Keratinocyte (primary cell): ENCODE results near the gene MACF1. TPM values are rescaled to one million over a fixed set of nuclear protein-coding genes. Genes with fewer than 3 reads are reported as not detected.
"Not testable (repeated sequence)": the region's sequence is repeated elsewhere in the genome, so short reads cannot be mapped to it uniquely, and the experiment has no call there.

Experiments
- DNase-seq: peaks from one replicate; pipeline ENCODE4 v3.0.0-alpha.2; 2011; ENCODE audit warnings: low read depth, missing footprints, low spot score
- FAIRE-seq: peaks from 2 replicates; lab custom pipeline; 2011; peaks lifted over from hg19 to GRCh38; lab: Jason Lieb, UNC
- H2AFZ ChIP-seq: 2 replicates; pipeline ENCODE4 v1.6.0; 2012; ENCODE audit warnings: low read length, control low read depth, inconsistent platforms; ENCODE audit not compliant: control insufficient read depth
- H3K27ac ChIP-seq: 2 replicates; pipeline ENCODE4 v1.5.1; 2011; ENCODE audit warnings: low read length; ENCODE audit not compliant: control insufficient read depth, insufficient read depth
- H3K27me3 ChIP-seq: 3 replicates; pipeline ENCODE4 v1.6.0; 2011; ENCODE audit warnings: low read length; ENCODE audit not compliant: control insufficient read depth, insufficient read depth; ENCODE audit errors: extremely low read depth
- H3K36me3 ChIP-seq, 2 experiments: 2 replicates in 1 of 2; 3 replicates in 1 of 2; pipeline ENCODE4 v1.5.1; 2011; ENCODE audit warnings: low read length in 2 of 2, mild to moderate bottlenecking in 1 of 2; ENCODE audit not compliant: control insufficient read depth in 2 of 2, insufficient read depth in 2 of 2; ENCODE audit errors: extremely low read depth in 1 of 2
- H3K4me1 ChIP-seq: 3 replicates; pipeline ENCODE4 v1.5.1; 2011; ENCODE audit warnings: low read length; ENCODE audit not compliant: control insufficient read depth, insufficient read depth; ENCODE audit errors: extremely low read depth
- H3K4me2 ChIP-seq: 3 replicates; pipeline ENCODE4 v1.6.0; 2011; ENCODE audit warnings: low read depth, low read length; ENCODE audit not compliant: control insufficient read depth, insufficient read depth; ENCODE audit errors: extremely low read depth
- H3K4me3 ChIP-seq, 3 experiments: fragments of 200-600 bp in 1 of 3; sonication (generic) in 1 of 3; 2 replicates in 2 of 3; 3 replicates in 1 of 3; pipeline ENCODE4 v1.5.1; 2011 to 2016; ENCODE audit warnings: low read length in 3 of 3, mild to moderate bottlenecking in 3 of 3, control low read depth in 2 of 3, inconsistent platforms in 1 of 3, low read depth in 1 of 3, mixed read lengths in 1 of 3, mixed run types in 1 of 3, moderate library complexity in 1 of 3; ENCODE audit not compliant: control insufficient read depth in 2 of 3, insufficient read depth in 2 of 3; ENCODE audit errors: extremely low read depth in 1 of 3
- H3K79me2 ChIP-seq: 2 replicates; pipeline ENCODE4 v1.6.0; 2012; ENCODE audit warnings: low read length; ENCODE audit not compliant: control insufficient read depth, insufficient read depth
- H3K9ac ChIP-seq: 3 replicates; pipeline ENCODE4 v1.6.0; 2011; ENCODE audit warnings: low read length; ENCODE audit not compliant: control insufficient read depth, insufficient read depth; ENCODE audit errors: extremely low read depth
- H3K9me1 ChIP-seq: 3 replicates; pipeline ENCODE4 v1.6.0; 2011; ENCODE audit warnings: low read length; ENCODE audit not compliant: control insufficient read depth, insufficient read depth; ENCODE audit errors: extremely low read depth
- H3K9me3 ChIP-seq: 2 replicates; pipeline ENCODE4 v1.5.1; 2012; ENCODE audit warnings: low read depth, low read length; ENCODE audit not compliant: control insufficient read depth
- H4K20me1 ChIP-seq: 3 replicates; pipeline ENCODE4 v1.6.0; 2011; ENCODE audit warnings: low read length; ENCODE audit not compliant: control insufficient read depth, insufficient read depth; ENCODE audit errors: extremely low read depth
- EZH2 ChIP-seq: IDR thresholded peaks from one replicate; pipeline ENCODE4 v1.6.1; 2012; ENCODE audit warnings: inconsistent platforms, mild to moderate bottlenecking, low read length, moderate library complexity
- dilution Hi-C: fragments of 300-500 bp; cut with MboI; formaldehyde crosslinking; loops from one replicate; pipeline ENCODE4 v1.7.0; 2020; ENCODE audit warnings: low sequenced_read_pairs; ENCODE audit not compliant: extremely low pct_ligation_motif_present
- polyA plus RNA-seq, 5 experiments: library from polyadenylated mRNA; depleted of rRNA in 3 of 5; stranded (reverse) in 3 of 5; stranded (forward) in 1 of 5; unstranded in 1 of 5; fragments of >200 nt; gene quantifications; 1 replicate in 1 of 5; 2 replicates in 3 of 5; 3 replicates in 1 of 5; pipeline versions ENCODE4 v1.2.1 to v1.2.3, GENCODE V29; 2011 to 2012; ENCODE audit warnings: missing spikeins in 2 of 5, low read depth in 1 of 5, low replicate concordance in 1 of 5
- TF ChIP-seq, protein P1 (sequence below), 3 experiments: IDR thresholded peaks in 1 of 3; conservative IDR thresholded peaks in 1 of 3; optimal IDR thresholded peaks in 1 of 3; 2 replicates in 2 of 3; 3 replicates in 1 of 3; pipeline versions ENCODE3 to v1.5.1; 2011; ENCODE audit warnings: low read length in 3 of 3, mild to moderate bottlenecking in 3 of 3, moderate library complexity in 2 of 3, control low read depth in 1 of 3, inconsistent platforms in 1 of 3; ENCODE audit not compliant: insufficient read depth in 2 of 3; ENCODE audit errors: extremely low read depth in 1 of 3

MACF1 gene
- polyA plus RNA-seq, 1 donor (not counting 4 experiments of a cell fraction or from before 2014, with no cell fraction given), result 111 TPM

DNA sequence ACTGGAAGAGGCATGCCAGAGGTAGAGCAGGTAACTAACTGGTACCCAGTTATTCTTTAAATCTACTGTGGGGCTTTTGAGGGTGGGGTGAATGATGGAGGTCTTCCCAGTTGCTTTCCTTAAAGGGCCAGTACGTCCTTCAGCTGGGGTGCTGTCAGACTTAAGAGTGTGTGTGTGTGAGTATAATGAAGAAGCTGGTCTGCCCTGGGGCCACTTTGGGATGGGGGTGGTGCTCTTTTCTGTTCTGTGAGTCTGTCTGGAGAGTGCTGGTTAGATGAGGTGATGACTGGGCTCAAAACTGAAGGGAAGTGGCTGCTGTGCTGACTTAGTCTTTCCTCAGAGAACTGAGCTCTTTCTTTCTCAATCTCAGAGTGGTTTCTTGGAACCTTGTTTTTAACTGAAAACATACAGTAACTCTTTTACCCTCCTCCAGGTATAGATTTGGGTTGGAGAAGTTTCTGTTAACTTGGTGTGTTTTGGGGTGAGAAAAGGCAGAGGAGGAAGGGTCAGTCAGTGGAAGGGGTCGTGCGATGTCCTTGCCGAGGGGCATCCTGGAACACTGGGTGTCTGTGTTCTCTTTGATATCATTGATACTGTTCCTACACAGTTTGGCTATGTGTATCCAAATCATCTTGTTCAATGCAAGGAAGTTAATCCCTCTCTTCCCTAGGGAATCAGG is 746 bp downstream of the MACF1 start:
- peak; percentile 58 for FAIRE-seq
- no peaks in the 10 kb centered on the region for H3K27me3 ChIP-seq
- H4K20me1 ChIP-seq, result peaks cover 12% of the 10 kb centered on the region
- H3K27ac ChIP-seq, result peak overlapping the region; percentile 38
- H3K36me3 ChIP-seq, result peaks cover 0 to 4% of the 10 kb centered on the region in 2 experiments
- TF ChIP-seq, protein P1, sequence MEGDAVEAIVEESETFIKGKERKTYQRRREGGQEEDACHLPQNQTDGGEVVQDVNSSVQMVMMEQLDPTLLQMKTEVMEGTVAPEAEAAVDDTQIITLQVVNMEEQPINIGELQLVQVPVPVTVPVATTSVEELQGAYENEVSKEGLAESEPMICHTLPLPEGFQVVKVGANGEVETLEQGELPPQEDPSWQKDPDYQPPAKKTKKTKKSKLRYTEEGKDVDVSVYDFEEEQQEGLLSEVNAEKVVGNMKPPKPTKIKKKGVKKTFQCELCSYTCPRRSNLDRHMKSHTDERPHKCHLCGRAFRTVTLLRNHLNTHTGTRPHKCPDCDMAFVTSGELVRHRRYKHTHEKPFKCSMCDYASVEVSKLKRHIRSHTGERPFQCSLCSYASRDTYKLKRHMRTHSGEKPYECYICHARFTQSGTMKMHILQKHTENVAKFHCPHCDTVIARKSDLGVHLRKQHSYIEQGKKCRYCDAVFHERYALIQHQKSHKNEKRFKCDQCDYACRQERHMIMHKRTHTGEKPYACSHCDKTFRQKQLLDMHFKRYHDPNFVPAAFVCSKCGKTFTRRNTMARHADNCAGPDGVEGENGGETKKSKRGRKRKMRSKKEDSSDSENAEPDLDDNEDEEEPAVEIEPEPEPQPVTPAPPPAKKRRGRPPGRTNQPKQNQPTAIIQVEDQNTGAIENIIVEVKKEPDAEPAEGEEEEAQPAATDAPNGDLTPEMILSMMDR (optimal IDR thresholded peaks at IDR 0.05 in 1 of 3, IDR thresholded peaks at IDR 0.05 in 1 of 3, conservative IDR thresholded peaks at IDR 0.05 in 1 of 3; ENCODE audit: extremely low read depth in 1 of 3, insufficient read depth in 2 of 3, low read length in 3 of 3), result no peak
- TF ChIP-seq EZH2, result no peak
- peak overlapping the region; percentile 54 for H3K9ac ChIP-seq
- peak overlapping the region in 2 of 3 experiments; percentile 16 to 21 for H3K4me3 ChIP-seq
- peaks cover 2% of the 10 kb centered on the region for H3K9me1 ChIP-seq
- H3K4me2 ChIP-seq, result peak overlapping the region; percentile 34
- peaks cover 22% of the 10 kb centered on the region for H3K4me1 ChIP-seq
- H2AFZ ChIP-seq, result no peak overlapping the region
- dilution Hi-C loops, result no loop called here
- no peak for DNase-seq
- peaks cover 93% of the 10 kb centered on the region for H3K79me2 ChIP-seq
- no peaks in the 10 kb centered on the region for H3K9me3 ChIP-seq

DNA sequence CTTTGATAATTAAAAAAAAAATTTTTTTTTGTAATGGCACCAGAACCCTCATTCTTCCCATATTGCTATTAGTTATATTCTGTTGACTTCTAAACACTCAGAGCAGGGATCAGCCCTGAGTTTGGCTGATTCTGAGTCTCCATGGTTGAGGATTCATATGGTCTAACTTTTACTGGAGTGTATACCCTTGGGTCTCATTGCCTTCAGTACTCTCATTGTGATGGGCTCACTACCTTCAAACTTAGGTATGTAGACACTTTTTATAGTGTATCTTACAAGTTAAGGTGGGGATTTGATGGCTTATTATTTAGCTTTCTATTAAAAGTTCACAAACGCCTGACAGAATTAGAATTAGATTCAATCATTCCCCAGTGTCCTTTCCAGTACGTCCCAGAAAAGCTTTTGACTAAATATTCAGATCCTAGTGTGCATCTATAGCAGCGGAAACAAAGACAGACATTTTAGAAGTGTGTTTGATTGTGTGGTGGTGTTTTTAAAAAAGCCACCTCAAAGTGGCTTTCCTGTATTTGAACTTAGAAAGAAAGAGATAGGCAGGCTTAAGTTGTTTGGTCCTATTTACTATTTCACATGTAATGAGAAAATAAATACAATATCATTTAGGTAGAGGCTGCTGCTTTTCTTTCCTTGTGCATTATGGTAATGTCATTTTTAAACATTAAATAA is 1.4 kb downstream of the MACF1 start:
- H2AFZ ChIP-seq, result no peak overlapping the region
- peak overlapping the region; percentile 38 for H3K27ac ChIP-seq
- FAIRE-seq, result no peak
- H3K27me3 ChIP-seq, result no peaks in the 10 kb centered on the region
- no peak overlapping the region for H3K4me3 ChIP-seq
- H4K20me1 ChIP-seq, result peaks cover 15% of the 10 kb centered on the region
- H3K4me1 ChIP-seq, result peaks cover 22% of the 10 kb centered on the region
- no peak for DNase-seq
- H3K9me1 ChIP-seq, result peaks cover 2% of the 10 kb centered on the region
- TF ChIP-seq, protein P1 (optimal IDR thresholded peaks at IDR 0.05 in 1 of 3, IDR thresholded peaks at IDR 0.05 in 1 of 3, conservative IDR thresholded peaks at IDR 0.05 in 1 of 3; ENCODE audit: extremely low read depth in 1 of 3, insufficient read depth in 2 of 3, low read length in 3 of 3), result no peak
- TF ChIP-seq EZH2, result no peak
- H3K4me2 ChIP-seq, result peak overlapping the region; percentile 34
- no peak overlapping the region for H3K9ac ChIP-seq
- H3K36me3 ChIP-seq, result peaks cover 0 to 4% of the 10 kb centered on the region in 2 experiments
- H3K9me3 ChIP-seq, result no peaks in the 10 kb centered on the region
- dilution Hi-C loops, result no loop called here
- peaks cover 93% of the 10 kb centered on the region for H3K79me2 ChIP-seq

DNA sequence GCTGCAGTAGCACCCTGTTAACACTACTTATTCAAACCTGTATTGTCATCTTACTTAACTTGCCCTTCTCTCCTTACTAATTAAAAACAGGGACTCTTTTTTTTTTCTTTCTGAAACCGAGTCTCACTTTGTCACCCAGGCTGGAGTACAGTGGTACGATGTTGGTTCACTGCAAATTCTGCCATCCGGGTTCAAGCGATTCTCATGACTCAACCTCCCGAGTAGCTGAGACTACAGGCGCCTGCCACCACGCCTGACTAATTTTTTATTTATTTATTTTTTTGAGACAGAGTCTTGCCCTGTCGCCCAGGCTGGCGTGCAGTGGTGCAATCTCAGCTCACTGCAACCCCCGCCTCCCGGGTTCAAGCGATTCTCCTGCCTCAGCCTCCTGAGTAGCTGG is 3.9 kb downstream of the MACF1 start:
- H3K27ac ChIP-seq, dilution Hi-C loops, FAIRE-seq, H3K4me2 ChIP-seq, H3K9ac ChIP-seq, H3K27me3 ChIP-seq, H3K4me3 ChIP-seq, H3K9me1 ChIP-seq, H2AFZ ChIP-seq, DNase-seq, H3K36me3 ChIP-seq, H3K9me3 ChIP-seq: not testable (repeated sequence)
- peaks cover 92% of the 10 kb centered on the region for H3K79me2 ChIP-seq
- H3K4me1 ChIP-seq, result peaks cover 41% of the 10 kb centered on the region
- peaks cover 15% of the 10 kb centered on the region for H4K20me1 ChIP-seq
